Activated T-cell treated with anti-CD3 and anti-CD28 coated beads for 1 hour (primary cell): Measurements from ENCODE around the gene CEACAM6.

Experiments
- DNase-seq: peaks from one replicate; pipeline ENCODE4 v3.0.0-alpha.2; 2020; ENCODE audit warnings: low read depth

Gene CEACAM6

DNA sequence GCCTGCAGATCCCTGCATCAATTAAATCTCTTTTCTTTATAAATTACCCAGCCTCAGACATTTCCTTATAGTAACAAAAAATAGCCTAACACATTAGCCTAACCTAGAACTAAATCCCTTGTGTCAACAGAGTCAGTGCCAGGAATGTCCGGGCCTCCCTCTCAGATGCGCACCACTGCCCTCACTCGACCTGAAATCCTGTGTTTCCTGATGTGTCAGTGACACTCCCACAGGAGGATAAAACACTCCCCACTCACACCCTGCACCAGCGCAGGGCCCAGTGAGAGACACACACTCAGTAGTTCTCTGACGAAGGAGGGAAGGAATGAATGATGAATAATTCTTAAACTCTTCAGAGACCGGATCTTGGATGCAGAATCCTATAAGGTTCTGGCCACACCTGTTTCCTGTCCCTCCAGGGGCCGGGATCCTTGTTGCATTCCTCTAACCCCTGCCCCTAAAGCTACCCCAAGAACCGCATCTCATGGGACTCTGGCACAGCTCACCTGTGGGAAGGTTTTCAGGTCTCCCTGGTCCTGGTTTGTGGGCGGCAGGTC lies 44.2 kb downstream of the CEACAM6 start:
- no peak for DNase-seq

DNA sequence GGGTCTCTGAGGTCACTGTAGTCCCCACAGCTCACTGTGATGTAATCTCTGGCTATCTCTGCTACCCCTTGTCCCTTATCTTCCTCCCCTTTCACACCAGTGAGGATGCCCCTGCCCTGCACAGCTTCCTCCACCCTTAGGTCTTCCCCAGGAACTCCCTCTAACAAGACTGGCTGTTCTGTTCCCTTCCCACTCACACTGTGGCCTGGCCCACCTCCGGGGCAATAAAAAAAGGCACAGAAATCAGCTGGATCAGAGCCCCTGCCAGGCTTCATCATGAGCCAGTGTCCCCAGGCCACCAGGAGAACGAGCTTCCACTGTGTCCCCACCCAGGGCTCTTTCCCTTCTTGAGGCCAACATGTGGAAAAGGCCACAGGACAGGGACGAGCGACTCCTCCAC lies 45.7 kb downstream of the CEACAM6 start:
- no peak for DNase-seq

DNA sequence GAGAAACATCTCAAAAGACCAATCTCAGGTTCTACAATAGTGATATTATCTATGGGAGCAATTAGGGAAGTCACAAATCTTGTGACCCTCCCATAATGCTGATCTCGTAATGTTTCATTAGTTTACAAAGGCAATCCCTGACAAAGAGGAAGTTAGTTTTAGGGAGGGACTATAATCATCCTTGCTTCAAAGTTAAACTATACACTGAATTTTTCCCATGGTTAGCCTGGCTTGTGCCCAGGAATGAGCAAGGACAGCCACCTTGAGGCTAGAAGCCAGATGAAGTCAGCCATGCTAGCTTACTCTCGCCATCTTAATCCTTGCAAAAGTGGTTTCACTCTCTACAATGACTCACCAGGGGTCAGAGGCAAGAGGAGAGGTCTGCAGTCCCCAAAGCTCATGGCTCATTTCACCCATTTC lies 46.5 kb downstream of the CEACAM6 start:
- DNase-seq, result no peak

DNA sequence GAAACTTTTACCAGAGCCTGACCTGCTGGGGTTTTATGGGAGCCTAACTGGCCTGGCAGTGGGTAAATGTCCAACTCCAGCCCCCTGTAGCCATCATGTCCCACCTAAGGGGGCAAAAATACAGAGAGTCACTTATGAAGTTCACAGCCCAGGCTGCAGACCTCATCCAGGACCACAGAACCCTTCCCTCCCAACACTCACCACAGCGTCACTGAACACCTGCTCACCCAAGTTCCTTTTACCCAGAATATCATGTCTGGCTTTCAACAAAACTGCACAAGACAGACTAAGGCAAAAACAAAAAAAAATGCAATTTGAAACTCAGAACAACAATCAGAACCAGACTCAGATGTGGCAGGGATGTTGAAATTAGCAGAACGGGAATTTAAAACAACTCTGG lies 47.4 kb downstream of the CEACAM6 start:
- no peak for DNase-seq

DNA sequence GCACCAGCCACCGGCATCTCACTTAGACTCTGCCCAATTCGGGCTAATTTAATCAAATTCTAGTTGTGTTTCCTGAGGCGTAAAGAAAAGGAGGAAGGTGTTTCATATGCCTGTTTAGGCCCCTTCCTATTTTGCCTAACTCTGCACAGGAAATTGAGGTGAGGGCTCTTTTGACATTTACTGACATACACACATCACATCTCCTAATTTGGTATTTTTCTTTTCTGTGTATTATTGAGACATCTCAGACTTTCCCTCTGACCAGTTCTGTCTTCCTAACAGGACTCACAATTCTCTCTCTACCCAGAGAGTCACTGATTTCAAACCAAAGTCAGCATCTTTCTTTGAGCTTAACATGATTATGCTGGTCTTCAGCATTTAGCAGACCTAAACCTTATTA lies 49.0 kb downstream of the CEACAM6 start:
- DNase-seq, result no peak

DNA sequence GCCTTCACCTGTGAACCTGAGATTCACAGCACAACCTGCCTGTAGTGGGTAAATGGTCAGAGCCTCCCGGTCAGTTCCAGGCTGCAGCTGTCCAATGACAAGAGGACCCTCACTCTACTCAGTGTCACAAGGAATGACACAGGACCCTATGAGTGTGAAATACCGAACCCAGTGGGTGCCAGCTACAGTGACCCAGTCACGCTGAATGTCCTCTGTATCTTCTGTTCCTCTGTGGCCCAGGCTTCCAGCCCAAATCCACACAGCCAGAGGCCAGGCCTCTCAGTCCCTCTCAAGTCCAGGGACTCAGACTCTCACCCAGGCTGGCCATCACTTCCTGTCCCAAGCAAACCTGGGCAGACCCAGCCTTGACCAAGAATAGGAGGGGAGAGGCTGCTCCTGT lies 51.8 kb downstream of the CEACAM6 start:
- DNase-seq, result no peak

DNA sequence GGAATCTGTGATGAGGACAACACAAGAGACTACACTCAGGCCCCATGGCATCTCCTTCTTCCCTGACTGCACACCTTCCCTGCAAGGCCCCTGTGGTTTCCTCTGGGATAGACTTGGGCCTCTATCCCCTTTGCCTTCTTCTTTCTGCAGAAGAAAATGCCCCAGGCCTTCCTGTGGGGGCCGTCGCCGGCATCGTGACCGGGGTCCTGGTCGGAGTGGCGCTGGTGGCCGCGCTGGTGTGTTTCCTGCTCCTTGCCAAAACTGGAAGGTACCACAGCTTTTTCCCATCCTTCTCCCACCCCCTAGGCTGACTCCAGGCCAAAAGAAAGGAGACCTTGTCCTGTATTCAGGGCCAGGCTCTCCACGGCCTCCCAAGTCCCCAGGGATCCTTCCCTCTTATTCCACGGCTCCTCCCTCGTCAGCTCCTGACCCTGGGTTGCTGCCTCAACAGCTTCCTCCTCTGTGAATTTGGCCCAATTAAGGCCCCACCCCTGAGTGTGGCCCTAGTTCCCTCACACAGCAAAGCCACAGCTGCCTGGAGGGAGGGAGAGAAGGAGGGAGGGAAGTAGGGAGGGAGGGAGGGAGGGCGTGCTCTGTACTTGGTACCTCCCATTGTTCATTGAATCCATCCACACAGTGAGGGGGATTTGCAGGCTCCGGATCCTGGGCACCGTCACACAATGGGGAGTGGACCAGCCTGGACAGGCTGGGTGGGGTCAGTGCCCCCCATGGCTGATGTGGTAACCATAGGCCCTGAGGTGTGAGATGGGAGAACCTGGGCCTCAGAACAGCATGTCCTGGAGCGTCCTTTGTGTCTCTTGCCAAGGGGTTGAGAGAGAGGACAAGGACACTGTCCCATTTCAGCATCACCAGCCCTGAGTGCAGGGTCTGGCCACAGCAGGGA lies 53.6 kb downstream of the CEACAM6 start:
- DNase-seq, result no peak

DNA sequence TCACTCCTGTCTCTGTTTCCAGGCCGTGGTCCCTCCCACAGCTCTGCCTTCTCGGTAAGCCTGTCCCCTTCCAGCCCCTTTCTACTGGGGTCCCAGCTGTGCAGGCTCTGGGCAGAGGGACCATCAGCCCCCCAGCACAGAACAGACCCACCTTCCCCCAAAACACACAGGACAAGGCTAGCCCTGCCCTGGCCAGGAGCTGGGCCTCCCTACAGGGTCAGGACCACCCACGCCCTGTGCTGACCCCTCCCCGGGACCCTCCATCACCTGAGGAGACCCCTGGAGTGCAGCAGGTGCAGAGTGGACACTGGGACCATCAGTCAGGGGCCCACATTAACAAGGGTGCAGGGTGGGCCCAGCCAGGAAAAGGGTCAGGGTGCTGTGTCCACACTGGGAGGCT lies 55.0 kb downstream of the CEACAM6 start:
- DNase-seq, result no peak

DNA sequence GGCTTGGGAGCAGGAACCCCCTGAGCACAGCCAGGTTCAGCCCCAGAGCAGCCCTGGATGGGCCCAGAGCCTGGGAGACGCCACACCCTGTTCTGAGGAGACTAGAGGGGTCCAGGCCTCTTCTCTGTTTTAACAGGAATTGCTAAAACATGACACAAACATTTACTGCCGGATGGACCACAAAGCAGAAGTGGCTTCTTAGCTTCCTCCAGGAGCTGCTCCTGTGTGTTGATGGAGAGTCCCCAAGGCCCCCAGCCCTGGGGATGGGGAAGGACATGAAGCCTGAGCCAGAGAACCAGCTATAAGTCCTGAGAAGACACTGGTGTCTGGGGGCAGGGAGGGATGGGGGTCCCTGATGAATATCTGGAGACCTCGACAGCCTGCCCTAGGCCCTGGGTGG lies 55.7 kb downstream of the CEACAM6 start:
- no peak for DNase-seq

DNA sequence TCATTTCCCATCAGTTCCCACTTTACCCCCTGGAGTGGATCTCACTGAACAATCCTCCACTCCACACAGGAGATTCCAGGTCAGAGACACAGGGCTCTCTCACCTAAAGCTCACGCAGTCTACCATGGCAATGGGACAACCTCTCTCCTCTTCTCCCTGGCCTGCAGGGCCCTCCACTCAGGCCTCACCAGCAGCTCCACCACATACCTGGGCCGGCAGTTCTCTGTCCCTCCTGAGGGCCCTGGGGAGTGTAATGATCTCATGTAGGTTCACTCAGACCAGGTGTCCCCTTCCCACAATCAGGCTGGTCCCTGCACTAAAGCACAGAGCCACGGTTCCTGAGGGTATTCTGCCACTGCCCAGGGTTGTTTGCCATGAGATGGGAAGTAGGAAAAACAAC lies 56.7 kb downstream of the CEACAM6 start:
- DNase-seq, result no peak

DNA sequence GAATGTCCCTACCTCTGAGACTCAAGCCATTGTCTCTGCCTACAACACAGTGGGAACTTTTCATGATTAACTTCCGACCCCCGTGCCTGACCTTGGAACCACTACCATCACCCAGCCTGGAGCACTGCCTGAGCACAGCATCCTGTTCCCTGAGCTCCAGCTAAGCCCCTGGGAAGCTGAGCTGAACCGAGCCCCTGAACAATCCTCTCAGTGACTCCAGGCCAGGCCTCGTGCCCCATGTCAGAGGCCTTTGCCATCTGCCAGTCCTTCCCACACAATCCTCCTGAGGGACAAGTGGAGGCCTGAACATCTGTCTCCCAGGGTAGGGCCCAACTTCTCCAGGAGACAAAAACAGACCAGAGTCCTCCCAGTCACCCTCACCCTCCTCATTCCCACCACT lies 58.6 kb downstream of the CEACAM6 start:
- DNase-seq, result no peak

DNA sequence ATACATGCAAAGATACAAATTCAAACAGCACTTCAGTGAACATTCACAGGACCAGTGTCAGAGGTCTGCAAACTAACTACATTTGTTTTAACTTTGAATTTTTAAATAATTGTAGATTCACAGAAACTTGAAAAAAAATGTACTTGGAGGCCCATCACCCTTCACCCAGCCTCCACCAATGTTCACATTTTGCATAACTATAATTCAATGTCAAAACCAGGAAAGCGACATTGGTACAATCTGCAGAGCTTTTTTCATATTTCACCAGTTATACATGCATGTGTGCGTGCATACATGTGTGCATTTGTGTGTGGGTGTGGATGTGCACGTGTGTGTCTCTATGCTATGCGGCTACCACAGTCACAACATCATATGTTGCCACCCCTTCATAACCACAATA lies 60.0 kb downstream of the CEACAM6 start:
- DNase-seq, result no peak

DNA sequence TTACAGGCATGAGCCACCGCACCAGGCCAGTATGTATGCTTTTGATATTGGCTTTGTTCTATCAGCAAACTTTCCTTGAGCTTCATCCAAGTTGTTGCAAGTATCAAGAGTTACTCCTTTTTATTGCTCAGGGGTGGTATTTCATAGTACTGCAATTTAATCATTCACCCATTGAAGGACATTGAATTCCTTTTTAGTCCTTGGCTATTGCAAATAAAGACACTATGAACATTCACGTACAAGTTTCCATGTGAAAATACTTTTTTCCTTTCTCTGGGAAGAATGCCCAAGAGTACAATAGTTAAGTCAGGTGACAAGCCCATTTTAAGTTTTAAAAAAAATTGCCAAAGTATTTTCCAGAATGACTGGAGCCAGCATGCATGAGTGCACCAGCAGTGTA lies 61.4 kb downstream of the CEACAM6 start:
- no peak for DNase-seq

DNA sequence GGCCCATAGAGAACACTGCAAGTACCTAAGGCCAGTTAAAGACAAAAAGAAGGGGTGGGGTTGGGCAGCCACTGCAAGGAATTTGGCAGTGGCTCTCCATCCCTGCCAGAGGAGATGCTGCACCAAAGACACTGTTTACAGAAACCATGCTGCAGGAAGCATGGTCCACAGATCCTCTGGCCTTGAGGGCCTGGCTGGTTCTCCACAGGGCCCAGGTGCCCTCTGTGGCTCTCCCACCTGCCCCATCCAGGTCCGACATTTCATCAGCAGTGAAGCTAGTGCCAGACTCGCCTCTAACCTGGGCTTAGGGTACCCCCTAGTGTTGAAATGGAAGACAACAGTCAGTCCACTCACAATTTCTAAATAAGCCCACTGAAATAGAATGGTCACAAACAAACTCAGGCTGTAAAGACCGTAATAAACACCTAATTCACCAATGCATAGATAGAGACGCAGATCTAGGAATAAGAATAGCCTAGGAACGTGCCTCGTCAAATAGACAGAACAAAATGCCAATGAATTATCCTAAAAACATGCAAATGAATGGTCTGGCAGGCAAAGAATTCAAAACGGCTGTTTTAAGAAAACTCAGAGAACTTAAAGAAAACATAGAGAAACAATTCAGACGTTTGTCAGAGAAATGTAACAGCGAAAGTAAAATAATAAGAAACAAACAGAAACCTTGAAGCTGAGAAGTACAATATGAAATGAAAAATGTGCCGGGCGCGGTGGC lies 65.8 kb downstream of the CEACAM6 start:
- no peak for DNase-seq
